Measurements from ENCODE around the gene CHRM4.
"Not testable (repeated sequence)": the region's sequence is repeated elsewhere in the genome, so short reads cannot be mapped to it uniquely, and the experiment has no call there.

The CHRM4 gene

GRCh38 chr11:46381819-46382645 lies 9.5 kb downstream of the CHRM4 start:
- DNase-seq (ENCODE audit: low spot score), result no peak

DNA sequence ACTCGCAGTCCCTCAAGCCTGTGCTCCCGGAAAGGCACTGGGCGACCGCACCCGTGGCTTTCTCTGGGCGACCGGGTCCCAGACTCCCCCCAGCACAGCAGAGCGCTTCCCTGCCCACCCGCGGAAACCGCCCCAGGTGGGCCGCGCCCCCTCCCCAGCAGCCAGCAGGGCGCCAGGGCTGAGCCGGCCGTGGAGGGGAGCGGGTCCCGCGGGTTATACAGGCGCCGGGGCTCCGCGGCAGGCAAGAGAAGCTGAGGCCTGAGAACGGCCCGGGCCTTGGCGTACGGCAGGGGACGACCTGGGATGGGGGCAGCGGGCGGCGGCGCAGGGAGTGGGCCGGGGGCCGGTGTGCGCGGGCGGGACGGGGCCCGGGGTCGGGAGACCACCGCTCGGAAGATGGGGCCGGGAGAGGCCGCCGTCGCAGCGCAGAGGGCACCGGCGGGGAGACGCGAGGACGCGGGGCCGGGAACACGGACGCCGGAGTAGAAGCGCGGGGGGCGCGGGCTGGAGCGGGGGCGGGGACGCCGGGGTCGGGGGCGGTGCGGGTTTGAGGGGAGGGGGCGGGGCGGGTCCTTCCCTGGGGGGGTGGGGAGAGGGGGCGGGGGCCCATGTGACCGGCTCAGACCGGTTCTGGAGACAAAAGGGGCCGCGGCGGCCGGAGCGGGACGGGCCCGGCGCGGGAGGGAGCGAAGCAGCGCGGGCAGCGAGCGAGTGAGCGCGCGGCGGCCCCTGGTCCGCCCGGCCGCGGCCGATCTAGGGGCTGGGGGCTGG lies 10.3 kb downstream of the CHRM4 start, which contains the start of gene MDK:
Gene MDK, plus strand, starts transcription at position 622 of the 771 bp plus-strand sequence. CDS start 389 bp downstream, outside the sequence.
- no peak for DNase-seq (ENCODE audit: low spot score)

DNA sequence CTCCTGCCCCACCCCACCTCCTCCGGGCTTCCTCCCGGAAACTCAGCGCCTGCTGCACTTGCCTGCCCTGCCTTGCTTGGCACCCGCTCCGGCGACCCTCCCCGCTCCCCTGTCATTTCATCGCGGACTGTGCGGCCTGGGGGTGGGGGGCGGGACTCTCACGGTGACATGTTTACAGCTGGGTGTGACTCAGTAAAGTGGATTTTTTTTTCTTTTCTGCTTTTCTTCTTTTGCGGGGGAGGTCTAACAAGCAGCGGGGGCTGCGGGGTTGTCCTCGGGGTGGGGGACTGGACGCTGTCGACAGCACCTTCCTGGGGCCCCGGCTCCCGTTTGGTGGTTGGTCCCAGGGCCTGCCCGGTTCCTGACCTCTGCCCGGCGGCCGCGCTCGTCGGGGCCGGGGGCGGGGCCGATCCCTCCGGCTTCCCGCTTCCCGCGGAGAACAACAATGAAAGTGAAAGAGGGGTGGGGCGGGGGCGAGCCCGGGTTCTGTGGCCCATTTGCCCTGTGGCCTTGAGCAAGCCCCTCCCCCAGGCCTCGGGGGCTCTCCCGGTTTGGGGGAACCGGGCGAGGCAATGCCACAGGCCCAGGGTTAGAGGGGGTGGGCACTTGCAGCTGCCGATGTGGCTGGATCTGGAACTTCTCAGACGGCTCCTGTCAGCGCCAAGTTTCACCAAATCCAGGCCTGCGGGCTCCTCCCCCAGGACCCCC lies 11.1 kb downstream of the CHRM4 start:
- DNase-seq (ENCODE audit: low spot score), result no peak

DNA sequence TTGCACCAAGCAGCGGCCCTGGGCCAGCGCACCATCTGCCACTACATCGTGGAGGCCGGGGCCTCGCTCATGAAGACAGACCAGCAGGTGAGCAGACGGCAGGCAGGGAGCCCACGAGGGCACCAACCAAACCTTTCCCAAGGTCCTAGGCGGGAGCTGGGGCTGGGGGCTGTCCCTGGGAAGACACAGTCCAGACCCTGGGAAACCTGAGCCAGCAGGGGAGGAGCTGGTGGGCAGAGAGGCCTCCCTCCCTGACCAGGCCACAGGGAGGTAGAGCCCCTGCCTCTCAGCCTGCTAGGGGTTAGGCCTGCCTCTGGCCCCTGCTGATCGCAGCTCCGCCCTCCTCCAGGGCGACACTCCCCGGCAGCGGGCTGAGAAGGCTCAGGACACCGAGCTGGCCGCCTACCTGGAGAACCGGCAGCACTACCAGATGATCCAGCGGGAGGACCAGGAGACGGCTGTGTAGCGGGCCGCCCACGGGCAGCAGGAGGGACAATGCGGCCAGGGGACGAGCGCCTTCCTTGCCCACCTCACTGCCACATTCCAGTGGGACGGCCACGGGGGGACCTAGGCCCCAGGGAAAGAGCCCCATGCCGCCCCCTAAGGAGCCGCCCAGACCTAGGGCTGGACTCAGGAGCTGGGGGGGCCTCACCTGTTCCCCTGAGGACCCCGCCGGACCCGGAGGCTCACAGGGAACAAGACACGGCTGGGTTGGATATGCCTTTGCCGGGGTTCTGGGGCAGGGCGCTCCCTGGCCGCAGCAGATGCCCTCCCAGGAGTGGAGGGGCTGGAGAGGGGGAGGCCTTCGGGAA lies 11.9 kb downstream of the CHRM4 start:
- DNase-seq (ENCODE audit: low spot score), result not testable (repeated sequence)

GRCh38 chr11:46378811-46379481 lies 12.6 kb downstream of the CHRM4 start:
- no peak for DNase-seq (ENCODE audit: low spot score)

DNA sequence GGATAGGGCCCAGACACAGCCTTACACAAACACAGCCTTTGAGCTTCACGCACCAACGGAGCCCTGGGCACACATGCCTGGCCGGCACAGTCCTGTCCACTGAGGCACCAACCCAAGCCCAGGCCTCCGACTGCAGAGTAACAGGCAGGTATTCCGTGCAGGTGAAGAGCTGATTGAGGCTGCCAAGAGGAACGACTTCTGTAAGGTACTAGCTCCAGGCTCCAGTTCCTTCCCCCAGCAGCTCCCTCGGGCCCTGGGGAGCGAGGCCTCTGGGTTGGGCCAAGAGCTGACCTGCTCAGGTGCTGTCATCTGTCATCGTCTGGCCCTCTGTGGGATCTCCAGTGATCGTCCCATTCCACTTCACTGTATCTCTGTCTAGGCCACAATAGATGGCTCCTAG lies 13.3 kb downstream of the CHRM4 start:
- no peak for DNase-seq (ENCODE audit: low spot score)

DNA sequence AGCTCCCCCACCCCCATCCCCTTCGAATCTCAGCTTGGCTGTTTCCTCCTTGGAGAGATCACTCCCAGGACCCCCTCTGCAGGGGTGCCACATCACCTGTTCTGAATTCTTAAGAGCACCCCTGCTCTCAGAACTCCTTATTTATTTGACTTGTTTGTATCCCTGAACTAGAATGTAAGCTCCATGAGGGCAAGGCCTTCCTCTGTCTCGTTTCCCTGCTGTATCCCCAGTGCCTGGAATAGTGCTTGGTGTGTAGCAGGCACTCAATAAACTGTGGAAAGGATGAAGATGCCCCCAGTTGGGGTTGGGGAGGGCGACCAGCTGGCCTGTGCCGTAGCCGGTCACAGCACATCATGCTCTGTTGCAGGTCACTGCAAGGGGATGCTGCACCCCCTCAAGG lies 13.7 kb downstream of the CHRM4 start:
- DNase-seq (ENCODE audit: low spot score), result no peak

DNA sequence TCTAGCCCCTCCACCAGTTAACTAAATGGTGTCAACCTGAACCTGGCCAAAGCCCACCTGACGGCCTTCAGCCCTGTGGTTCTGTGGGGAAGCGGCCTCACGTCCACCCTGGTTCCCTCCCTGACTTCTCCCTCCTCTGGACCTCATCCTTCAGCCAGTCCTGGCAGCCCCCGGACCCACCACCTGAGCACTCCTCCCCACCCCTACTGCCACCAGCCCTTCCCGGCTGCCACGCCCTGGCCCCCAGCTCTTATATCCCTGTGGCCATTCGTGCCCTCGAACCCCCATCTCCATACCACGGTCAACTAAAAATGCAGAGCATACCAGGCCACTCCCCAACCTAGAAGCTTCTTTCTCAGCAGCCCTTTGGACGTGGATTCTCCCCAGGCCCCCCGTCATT lies 14.3 kb downstream of the CHRM4 start:
- no peak for DNase-seq (ENCODE audit: low spot score)

DNA sequence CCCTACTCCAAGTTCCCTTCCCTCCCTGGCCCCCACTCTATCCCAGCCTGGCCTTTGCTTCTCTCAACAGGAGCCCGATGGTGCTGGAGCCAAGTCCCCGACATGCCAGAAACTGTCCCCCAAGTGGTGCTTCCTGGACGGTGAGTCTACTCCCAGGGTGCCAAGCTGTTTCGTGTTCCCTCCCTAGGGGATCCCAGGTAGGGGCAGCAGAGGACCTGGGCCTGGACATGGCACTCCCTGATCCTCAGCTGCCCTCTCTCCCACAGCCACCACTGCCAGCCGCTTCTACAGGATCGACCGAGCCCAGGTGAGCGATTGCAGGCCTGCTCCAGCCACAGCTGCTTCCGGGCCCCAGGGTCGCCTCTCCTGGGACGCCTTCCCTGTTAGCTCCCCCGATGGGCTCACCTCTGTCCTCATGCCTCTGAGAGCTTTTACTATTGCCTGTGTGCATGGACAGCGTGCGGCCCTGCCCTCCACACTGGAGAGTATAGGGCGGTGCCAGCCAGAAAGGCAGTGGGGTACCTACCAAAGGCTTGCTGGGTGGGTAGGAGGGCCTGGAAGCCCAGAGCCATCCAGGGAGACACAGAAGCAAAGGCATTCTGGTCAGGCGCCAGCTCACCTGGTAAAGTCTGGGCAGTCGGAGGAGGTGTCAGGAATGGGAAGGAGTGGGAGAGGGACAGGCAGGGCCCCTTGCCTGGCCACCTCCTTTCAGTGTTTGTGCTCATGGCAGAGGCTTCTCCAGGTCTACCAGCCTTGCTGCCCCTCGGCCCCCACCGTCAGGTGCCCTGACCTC lies 15.1 kb downstream of the CHRM4 start:
- no peak for DNase-seq (ENCODE audit: low spot score)

DNA sequence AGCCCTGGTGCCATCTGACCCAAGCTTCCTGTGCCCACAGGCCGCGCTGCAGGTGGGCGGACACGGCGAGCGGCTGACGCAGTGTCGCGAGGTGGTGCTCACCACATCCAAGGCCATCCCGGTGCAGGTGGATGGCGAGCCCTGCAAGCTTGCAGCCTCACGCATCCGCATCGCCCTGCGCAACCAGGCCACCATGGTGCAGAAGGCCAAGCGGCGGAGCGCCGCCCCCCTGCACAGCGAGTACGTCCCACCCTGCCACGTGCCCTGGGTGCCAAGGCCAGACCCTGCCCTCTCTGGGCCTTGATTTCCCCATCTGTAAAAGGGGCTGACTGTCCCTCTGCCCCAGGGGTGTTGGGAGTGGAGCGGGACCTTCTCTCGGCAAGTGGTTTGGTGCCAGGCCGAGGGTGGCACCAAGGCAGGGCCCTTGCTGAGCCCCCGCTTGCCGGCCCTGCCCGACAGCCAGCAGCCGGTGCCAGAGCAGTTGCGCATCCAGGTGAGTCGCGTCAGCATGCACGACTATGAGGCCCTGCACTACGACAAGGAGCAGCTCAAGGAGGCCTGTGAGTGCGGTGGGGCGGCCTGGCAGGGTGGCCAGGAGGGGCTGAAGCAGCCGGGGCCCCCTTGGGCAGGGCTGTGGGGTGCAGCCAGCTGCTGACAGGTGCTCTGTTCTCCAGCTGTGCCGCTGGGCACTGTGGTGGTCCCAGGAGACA lies 16.0 kb downstream of the CHRM4 start:
- DNase-seq (ENCODE audit: low spot score), result no peak

- no peak for DNase-seq (ENCODE audit: low spot score)
These were observed 16.8 kb downstream of the CHRM4 start for GRCh38 chr11:46374815-46375214.

GRCh38 chr11:46373787-46374740 lies 17.5 kb downstream of the CHRM4 start:
- DNase-seq (ENCODE audit: low spot score), result no peak

- not testable (repeated sequence) for DNase-seq (ENCODE audit: low spot score)
These were observed 19.1 kb downstream of the CHRM4 start for GRCh38 chr11:46372501-46372900.

DNA sequence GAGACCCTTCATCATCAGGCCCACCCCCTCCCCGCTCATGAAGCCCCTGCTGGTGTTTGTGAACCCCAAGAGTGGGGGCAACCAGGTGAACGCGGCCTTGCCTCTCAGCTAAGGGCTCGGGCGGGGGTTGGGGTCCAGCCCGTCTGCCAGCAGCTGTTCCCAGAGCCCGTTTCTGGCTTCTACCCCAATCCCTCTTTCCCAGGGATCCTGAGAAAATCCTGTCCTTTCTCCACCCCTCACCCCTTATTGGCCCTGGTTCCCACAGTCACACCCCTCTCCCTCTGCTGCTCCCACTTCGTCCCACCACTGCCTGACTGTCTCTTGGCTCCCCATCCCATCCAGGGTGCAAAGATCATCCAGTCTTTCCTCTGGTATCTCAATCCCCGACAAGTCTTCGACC lies 19.5 kb downstream of the CHRM4 start:
- DNase-seq (ENCODE audit: low spot score), result no peak

DNA sequence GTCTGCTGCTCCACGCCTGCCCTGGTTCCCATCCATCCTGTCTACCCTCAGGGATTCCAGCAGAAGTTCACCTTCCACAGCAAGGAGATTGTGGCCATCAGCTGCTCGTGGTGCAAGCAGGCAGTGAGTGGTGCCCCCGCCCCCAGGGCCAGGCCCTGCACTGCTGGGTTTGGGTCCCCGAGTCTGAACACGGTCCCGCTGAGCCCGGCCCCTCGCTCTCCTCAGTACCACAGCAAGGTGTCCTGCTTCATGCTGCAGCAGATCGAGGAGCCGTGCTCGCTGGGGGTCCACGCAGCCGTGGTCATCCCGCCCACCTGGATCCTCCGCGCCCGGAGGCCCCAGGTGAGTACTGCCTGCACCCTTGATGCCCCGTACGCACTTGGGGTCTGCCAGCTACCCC lies 20.3 kb downstream of the CHRM4 start:
- not testable (repeated sequence) for DNase-seq (ENCODE audit: low spot score)

DNA sequence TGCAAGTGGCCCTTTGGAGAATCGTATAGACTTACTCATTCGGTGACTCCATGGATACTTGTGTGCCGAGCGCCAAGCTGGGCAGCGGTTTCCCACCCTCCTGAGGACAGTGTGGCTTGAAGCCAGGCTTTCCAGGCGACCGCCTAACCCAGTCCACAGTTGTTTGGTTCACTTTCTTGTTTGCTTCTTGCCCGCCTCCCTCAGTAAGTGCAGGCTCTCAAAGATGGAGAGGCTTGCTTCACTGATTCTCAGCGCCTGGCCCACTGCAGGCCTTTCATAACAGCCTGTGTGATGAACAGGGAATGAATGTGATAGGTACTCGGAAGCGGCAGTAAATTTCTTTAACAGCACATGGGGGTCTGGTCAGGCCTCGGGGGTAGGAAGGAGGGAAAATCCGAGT lies 21.3 kb downstream of the CHRM4 start:
- DNase-seq (ENCODE audit: low spot score), result no peak

DNA sequence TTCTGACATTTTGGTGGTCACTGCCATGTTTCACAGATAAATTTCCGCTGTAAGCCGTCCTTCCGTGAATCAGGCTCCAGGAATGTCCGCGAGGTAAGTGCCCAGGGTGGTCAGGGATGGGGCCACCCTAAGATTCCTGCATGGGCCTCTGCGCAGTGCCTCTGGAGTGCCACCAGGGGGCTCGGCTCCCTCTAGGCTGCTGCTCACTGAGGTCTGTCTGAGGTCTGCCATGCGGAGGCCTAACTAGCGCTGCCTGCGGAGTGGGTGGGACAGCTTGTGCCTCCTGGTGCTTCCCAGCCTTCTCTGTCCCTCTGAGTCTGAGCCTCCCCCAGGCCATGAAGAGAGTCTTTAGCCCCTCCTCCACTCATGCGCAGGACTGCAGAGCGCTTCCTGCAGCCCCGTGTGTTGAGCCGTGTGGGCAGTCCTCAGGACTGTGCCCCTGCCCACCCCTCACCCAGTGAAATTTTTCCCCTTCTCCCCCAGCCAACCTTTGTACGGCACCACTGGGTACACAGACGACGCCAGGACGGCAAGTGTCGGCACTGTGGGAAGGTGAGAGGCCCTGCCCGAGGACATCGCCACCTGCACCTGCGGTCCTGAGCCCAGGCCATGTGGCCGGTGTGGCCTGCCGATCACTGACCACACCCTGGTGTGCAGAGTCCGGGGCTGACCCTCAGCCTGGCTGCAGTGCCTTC lies 22.0 kb downstream of the CHRM4 start:
- no peak for DNase-seq (ENCODE audit: low spot score)

- no peak for DNase-seq (ENCODE audit: low spot score)
These were observed 23.7 kb downstream of the CHRM4 start for GRCh38 chr11:46367916-46368267.

Measured in putamen (tissue), 1 donor.